Subcutaneous adipose tissue (tissue), 4 donors: ENCODE data around the gene LGR4. TPM values are rescaled to one million over a fixed set of nuclear protein-coding genes. Genes with fewer than 3 reads are reported as not detected.

Source experiments
- small RNA-seq: library from RNA; depleted of rRNA; stranded (forward); fragments of <200 nt; gene quantifications from one replicate; pipeline ENCODE3, GENCODE V24; 2016
- total RNA-seq, 4 donors: library from RNA; depleted of rRNA; stranded (reverse); fragments of >200 nt; gene quantifications; one replicate each; pipeline ENCODE4 v1.1.0, GENCODE V29; 2016
- TF ChIP-seq, protein P1 (sequence below): fragments of 450-650 bp; IDR thresholded peaks from one replicate; pipeline ENCODE4 v1.5.1; 2016; ENCODE audit warnings: low read depth, mild to moderate bottlenecking, control low read depth, antibody characterized with exemption, moderate library complexity

The LGR4 gene
- total RNA-seq, 4 donors from 2014 or later, result 41.3 to 106 (median 48.8) TPM

DNA sequence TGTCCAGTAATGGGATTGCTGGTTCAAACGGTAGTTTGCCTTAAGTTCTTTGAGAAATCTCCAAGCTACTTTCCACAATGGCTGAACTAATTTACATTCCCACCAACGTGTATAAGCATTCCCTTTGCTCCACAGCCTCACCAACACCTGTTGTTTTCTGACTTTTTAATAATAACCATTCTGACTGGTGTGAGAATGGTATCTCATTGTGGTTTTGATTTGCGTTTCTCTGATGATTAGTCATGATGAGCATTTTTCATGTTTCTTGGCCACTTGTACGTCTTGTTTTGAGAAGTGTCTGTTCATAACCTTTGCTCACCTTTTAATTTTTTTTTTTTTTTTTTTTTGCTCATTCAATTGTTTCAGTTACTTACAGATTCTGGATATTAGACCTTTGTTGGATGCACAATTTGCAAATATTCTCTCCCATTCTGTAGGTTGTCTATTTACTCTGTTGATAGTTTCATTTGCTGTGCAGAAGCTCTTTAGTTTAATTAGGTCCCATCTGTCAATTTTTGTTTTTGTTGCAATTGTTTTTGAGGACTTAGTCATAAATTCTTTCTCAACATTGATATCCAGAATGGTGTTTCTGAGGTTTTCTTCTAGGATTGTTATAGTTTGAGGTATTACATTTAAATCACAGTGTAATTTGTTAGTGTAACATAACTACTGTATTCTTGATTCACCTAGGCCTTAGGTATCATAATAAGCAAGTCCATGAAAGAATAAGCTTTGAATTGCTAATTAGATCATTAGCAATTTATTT lies 142.5 kb downstream of the LGR4 start:
- TF ChIP-seq, protein P1, sequence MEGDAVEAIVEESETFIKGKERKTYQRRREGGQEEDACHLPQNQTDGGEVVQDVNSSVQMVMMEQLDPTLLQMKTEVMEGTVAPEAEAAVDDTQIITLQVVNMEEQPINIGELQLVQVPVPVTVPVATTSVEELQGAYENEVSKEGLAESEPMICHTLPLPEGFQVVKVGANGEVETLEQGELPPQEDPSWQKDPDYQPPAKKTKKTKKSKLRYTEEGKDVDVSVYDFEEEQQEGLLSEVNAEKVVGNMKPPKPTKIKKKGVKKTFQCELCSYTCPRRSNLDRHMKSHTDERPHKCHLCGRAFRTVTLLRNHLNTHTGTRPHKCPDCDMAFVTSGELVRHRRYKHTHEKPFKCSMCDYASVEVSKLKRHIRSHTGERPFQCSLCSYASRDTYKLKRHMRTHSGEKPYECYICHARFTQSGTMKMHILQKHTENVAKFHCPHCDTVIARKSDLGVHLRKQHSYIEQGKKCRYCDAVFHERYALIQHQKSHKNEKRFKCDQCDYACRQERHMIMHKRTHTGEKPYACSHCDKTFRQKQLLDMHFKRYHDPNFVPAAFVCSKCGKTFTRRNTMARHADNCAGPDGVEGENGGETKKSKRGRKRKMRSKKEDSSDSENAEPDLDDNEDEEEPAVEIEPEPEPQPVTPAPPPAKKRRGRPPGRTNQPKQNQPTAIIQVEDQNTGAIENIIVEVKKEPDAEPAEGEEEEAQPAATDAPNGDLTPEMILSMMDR, result no peak

DNA sequence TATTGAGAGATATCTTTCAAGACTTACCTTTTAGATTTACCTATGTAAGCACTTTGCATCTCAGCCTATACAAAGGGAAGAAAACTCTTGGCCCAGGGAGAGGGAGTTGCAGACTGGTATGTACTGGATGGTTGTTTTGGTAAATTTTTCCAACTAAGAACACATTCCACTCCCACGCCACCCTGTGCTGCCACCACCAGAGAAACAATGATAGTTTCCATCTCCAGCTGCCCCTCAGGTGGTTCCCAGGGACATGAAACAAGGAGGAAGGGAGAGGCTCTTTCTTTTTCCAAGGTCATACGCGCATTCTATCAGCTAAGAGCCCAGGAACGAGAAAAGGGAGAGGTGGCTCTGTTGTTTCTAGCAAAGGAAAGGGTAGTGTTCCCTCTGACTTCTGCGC lies 144.0 kb downstream of the LGR4 start:
- TF ChIP-seq, protein P1, result no peak

GRCh38 chr11:27319072-27319471 lies 153.5 kb downstream of the LGR4 start:
- TF ChIP-seq, protein P1, result no peak

- TF ChIP-seq, protein P1, result no peak
Observed at GRCh38 chr11:27317751-27318150, 154.8 kb downstream of the LGR4 start.

Small RNA genes lying within 50 kb of the gene (small RNA-seq; reads per million reads assigned to genes)
- gene AC100771.1 (not detected), gene MIR8087 (not detected), gene RNA5SP339 (not detected)

Other genes with a start within 250 kb of the LGR4 start
- gene CCDC34, start 109.6 kb downstream of the LGR4 start, total RNA-seq, result 1 to 10 TPM; 1.8 to 4.7 (median 3.0) TPM
- gene LIN7C, start 34.0 kb upstream of the LGR4 start, total RNA-seq, result 10 to 100 TPM; 26.4 to 50.4 (median 34.0) TPM
- gene BDNF, start 227.7 kb upstream of the LGR4 start, total RNA-seq, result under 1 TPM in 1 of 4 donors, not detected in 3; 0.17 TPM